CD4-positive, alpha-beta T cell treated with Interleukin-1 beta for 1 hour (primary cell): Measurements from ENCODE around the gene NMNAT1.
"Not testable (repeated sequence)": the region's sequence is repeated elsewhere in the genome, so short reads cannot be mapped to it uniquely, and the experiment has no call there.

Experiments
- DNase-seq, 2 donors: peaks; one replicate each; pipeline ENCODE4 v3.0.0-alpha.2; 2020 to 2022

The NMNAT1 gene

DNA sequence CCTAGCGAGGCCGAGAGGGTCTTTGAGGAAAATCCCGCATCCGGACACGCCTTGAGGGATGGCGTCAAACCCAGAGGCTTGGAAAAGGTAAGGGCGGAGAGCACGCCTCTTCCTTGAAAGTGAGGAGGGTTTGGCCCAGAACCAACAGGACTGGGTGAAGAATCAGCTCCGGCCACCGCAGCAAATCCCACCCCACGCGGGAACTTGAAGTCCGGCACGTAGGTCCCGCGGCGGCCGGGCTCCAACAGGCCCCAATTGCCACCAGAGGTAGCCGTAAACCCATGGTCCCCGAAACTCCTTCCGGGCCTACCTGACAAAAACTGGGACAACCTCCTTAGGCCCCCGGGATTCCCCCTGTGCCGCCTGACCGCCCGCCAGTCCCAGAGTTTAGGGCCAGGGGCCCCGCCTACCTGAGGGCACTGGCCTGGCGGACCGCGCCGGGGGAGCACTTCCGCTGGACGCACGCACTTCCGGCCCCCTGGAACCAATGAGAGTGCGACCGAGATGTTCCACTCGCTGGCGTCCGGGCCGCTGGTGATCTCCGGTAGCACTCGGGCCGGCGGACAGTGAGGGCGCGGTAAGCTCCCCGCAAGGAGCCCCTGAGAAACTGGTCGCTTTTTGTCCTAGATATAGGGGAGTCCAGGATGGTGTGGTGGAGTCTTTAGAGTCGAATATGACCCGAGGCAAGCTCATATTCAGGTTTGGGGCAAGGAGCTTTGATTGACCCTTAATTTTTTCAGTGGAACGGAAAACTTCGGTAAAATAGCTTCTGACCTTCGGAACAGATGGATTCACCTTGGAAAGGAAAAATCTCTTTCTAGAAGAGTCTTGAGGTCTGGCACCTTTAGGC, at the start of gene NMNAT1, which contains the start of gene LZIC:
Gene NMNAT1, plus strand, starts transcription at position 537 of the 850 bp plus-strand sequence. CDS start 28,599 bp downstream, outside the sequence.
Gene LZIC, minus strand, starts transcription at position 453 of the 850 bp plus-strand sequence. CDS start 6,772 bp downstream, outside the sequence.
- peak; percentile 90 to 92 for DNase-seq

DNA sequence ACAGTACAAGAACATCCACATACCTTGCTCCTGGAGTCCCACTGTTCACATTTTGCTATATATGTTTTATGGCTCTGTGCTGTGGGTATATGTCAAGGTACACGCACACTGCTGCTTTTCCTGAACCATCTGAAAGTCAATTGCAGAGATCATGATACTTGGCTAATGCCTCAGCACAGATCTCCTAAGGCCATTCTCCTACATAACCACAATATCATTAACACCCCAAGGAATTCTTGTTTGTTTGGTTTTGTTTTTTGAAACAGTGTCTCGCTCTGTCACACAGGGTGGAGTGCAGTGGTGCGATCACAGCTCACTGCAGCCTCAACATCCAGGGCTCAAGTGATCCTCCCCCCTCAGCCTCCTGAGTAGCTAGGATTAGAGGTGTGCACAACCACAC, 49.2 kb upstream of the NMNAT1 start:
- DNase-seq: no peak

DNA sequence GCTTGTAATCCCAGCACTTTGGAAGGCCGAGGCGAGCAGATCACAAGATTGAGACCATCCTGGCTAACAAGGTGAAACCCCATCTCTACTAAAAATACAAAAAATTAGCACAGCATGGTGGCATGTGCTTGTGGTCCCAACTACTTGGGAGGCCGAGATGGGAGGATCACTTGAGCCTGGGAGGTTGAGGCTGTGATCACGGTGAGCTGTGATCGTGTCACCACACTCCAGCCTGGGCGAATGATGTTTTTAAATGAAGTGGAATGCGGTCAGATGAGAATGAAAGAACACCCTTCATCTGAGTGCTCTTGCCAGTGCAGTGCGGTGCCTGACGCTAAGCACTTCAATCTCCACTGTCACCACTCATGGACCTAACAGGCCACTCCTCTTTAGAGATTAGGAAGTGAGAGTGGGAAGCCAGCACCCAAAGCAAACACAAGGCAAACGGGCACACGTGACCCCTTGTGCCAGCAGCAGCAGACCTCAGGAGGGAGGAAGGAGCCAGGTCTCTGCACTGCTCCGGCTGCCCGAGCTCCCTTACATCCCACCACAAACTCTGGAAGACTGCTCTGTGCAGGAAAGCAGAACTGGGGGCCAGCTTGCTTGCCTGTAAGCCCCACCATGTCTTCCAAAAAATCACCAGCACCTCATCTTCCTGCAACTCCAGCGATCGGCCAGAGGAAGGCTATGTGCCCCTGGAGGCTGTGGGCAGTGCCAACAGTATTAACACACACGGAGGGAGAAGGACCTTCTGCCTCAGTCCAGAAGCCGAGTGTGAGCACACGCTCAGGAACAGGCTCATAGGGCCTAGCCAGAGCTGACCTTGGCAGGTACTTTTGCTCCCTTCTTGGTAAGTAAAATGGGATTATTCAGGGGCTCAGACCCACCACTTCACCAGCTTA, 42.9 kb upstream of the NMNAT1 start:
- peak; percentile 5 to 57 for DNase-seq

DNA sequence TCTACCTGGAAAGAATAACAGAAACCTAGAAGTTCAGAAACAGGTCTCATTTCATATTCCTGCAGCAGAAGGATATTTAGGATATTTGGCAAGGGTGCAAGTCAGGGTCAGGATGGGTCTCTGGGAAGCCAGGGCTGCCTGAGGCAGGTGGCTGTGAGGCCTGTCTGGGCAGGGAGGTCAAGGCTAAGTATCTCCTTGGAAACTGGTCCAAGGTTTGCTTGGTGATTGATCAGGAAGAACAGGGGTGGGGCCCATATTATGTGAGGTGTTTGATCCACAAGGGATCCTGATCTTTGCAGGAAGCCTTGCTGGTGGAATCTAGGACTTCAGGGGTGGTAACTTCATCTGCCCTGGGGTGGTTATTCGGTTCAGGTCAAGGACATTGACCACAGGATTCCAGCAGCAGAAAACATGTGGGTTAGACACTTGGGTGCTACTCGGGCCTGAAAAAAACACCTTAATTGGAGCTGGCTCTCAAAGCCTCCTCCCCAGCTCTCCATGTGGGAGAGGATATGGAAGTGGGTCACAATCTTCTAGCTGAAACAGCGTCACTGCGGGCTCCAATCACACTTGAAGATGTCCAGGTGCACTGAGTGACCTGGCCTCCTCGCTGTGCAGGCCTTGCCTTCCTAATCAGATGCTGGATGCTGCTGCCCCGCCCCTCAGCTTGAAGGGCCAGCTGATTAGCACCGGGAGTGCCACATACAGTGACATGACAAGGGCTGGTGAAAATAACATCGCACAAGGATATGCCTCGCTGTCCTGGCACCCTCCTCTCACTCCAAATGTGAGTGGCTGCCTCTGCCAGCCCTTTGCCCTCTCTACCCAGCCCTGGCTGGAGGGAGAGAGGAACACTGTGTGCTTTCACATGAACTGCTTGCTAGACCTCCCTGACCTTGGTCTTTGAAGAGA, 41.9 kb upstream of the NMNAT1 start:
- DNase-seq: no peak

DNA sequence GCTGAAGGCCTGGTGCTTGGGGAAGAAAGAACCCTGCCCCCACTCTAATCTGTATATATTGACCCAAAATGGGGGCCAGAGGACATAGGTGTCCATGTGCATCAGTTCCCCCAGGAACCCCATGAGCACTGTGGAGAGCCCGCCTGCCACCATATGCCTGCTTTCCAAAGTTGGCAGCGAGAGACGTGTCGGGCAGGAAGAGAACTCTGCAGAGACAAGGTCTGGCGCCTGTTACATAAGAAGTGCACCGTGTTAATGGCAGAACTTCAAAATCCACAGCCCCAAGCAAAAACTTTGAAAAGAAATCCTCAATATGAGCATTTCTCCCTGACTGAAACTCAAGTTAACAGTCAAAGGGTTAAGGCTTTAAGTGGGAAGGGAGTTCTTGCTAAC, 41.2 kb upstream of the NMNAT1 start:
- DNase-seq: no peak

DNA sequence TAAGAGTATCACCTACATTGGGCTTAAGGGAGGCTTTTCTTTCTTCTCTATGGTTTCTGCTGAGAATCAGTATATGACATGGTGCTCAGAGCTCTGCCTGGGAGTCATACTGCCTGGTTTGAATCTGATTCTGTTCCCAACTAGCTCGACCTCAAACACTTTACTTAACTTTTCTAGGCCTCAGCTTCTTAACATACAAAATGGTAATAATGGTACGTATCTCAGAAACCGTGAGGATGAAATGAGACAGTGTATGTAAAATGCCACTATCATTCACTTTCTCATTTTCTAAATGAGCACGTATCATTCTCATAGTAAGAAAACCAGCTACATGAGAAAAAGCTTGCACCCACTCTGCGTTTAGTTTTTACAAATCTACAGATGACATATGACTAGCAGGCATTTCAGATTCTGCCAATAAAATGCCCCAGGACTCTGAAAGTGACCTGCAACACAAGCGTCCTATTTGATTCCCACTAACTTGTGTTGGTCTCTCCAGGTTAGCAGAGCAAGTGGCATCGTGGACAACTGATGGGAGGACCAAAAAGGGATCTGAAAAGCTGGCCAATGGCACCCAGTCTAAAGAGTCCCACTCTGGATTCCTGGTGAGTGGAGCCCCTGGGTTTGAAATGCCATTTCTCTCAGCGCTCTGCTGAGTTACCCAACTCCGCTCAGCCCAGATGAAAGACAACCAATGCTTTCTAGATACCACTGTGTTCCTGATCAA, 39.3 kb upstream of the NMNAT1 start:
- DNase-seq: no peak

DNA sequence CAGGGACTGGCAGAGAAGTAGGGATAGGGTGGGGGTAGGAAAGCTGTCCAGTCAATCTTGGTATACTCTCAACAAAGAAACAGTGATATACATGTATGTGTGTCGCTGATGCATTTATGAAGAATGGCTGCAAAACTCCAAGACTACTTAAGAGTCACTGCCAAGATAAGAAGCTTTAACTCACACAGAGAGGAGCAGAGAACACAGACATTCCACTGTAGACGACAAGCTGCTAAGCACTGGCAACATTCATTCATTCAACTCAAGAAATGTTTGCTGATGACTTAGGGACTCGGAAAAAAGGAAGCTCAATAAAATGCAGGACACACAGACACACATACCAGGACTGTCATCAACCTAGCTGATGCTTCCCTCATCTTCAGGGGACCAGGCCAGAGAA, 38.7 kb upstream of the NMNAT1 start:
- no peak for DNase-seq

DNA sequence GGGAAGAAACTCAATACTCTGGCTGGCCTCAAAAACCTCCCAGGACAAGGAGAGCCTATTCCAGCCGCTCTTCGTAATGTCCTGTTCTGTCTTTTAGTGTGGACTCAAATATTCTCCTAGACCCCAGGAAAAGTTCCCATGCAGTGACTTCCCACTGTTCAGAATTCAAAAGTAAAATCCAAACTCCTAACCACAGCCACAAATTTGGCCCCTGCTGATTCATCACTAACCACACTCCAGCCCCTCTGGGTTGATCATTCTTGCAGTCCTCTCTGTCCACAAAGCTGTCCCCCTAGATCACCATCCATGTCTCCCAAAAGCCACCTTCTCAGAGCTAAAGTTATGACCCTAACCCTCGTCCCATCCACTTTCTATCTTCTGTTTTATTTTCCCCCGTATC, 38.3 kb upstream of the NMNAT1 start:
- no peak for DNase-seq

DNA sequence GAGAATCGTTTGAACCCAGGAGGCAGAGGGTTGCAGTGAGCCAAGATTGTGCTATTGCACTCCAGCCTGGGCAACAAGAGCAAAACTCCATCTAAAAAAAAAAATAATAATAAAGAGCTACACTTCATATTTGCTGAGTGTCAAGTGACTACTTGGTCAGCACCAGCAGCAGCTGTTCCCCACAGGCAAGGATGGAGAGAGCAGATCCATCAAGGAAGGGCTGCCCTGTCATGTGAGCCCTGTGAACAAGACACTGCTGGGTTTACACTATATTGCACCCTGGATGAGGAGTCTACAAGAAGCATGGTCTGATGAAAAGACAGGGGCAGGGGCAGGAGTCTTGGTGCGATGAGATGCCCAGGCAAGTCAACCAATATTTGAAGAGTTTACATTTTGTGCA, 36.8 kb upstream of the NMNAT1 start:
- no peak for DNase-seq

DNA sequence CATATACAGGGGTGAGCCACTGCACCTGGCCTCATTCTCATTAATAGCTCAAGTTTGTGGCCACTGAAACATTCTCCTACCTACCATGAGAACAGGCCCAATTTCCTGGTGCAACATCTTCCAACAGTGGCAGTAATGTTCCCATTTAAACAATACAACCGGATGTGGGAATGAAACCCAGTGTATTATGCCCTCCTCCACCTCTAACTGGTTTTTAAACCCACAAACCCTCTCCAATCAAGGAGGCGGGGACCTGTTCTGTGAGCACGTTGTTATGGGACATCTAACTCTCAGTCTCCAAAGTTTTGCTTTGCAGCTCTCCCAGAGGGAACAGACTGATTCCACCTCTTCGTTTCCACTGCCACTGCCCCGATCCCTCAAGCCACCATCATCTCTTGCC, 35.8 kb upstream of the NMNAT1 start:
- DNase-seq: no peak

DNA sequence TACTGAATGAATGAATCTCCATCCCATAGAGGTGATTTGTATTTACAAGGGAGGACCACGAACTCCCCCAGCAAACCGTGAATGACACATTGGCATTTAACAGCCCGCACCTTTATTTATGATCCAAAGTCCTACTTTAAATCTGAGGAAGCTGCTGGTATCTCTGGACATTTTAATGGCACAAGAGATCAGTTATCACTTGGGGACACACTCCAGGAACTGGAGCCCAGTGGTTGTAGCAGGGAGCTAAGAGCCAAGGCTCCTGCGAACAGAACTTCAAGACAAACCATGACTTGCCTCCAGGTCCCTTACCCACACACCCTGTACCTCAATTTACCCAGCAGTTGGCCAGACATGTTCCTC, 34.4 kb upstream of the NMNAT1 start:
- no peak for DNase-seq

DNA sequence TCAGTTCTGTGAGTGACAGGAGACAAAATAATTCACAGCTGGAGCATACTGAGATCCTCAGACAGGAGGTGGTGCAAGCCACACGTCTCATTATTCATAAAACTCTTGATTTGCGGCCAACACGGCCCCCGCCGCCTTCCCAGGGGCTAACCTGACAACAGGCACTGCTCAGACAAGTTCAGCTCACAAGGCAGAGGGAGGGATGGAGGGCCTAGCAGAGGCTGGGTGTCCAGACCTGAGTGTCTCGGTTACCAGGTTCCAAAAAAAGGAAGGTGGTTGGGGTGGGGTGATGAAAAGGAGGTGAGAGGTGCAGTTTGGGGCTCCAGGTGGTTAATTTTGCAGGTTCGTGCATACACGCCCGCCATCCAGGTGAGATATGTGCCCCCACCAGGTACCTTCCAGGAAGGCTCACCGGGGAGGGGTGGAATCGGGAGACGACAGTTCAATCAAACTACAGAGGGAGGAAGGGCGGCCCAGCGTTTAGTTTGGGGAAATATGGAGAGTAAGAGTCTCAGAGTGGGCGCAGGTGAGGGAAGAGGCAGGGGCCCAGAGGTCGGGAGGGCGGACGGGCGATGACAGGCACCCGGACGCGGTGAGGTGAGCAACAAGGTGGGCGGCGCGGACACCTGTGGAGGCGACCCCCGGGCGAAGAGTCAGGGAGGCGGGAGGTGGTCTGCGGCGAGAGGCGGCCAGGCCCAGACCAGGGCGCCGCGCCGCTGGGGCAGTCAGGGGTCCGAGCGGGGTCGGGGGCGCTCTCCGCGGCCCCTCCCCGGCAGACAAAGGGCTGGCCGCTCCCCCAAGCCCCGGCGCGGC, 33.8 kb upstream of the NMNAT1 start:
- peak in 1 of 2 donors; percentile 7 for DNase-seq

DNA sequence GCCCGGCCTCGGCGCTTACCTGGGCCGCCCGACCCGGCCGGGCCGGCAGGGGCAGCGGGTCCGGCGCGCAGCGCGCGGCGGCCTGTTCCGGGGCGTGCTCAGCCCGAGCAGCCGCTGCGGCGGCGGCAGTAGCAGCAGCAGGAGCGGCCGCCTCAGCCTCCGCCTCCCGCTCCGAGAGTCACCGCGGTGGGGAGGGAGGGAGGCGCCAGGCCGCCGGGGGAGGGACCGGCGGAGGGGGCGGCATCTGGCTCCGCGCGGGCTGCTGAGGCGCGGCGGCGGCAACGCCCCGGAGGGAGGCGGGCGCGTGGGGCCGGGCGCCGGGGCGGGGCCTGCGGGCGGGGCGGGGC, 33.2 kb upstream of the NMNAT1 start, which contains the start of gene CTNNBIP1:
Gene CTNNBIP1, minus strand, starts transcription at position 194 of the 347 bp plus-strand sequence. CDS start 38,205 bp downstream, outside the sequence.
- no peak for DNase-seq

DNA sequence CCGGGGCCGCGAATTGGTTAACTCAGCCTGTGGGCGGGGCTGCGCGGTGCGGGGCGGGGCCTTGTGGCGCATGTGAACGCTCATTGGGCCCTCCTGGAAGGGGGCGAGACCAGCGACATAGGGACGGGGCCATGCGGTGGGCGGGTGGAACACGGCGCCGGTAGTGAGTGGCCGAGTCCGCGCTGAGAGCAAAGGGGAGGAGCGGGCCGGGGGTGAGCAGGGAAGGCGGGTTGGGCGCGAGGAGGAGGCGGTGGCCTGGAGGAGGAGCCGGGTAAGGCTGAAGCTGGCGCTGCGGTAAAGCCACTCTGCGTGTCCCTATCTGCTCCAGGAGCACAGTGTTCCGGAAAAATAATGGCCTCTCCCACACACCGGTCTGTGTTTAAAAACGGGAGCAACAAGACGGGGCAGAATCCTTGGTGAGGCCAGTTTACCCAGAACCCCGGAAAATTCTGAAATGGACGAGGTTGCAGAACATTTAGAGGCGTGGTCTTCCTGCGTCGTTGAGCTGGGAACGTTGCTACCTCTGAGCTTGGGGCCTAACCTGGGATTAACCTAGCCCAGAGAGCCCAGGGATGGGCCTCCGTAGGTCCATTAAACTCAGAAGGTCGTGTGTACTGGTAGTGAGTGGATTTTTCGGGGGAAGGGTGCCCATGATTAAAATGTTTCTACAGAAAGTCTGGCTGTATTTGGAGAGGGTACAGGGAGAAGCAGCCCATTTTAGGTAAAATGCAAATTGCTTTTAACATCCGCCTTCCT, 32.7 kb upstream of the NMNAT1 start:
- DNase-seq: peak; percentile 99 to 100

DNA sequence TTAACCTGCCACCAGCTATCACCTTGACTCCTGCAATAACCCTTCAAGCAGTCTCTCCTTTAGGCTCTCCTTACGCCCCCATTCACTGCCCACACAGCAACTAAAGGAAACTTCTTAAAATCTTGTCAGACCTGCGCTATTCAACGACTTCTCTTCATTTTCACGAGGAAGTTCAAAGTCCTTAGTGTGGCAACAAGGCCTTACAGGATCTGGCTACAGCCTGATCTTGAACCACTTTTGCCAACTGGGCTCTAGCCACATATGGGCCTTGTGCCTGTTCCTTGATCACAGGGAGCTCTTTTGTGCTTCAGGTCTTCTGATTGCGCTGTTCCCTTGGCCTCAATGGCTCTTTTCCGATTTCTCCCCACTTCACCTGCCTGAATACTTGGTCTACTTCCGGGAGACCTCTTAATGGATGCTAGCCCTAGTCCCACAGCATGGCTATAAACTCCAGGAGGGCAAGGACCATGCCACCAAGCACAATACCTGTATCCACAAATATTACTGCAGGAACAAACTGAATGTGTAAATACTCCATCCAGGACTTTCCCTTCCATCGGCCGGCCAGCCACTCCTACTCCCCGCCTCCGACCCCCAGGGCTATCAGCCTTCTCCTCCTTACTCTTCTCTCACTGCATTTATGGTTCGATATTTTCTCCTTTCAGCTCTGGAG, 30.9 kb upstream of the NMNAT1 start:
- no peak for DNase-seq

DNA sequence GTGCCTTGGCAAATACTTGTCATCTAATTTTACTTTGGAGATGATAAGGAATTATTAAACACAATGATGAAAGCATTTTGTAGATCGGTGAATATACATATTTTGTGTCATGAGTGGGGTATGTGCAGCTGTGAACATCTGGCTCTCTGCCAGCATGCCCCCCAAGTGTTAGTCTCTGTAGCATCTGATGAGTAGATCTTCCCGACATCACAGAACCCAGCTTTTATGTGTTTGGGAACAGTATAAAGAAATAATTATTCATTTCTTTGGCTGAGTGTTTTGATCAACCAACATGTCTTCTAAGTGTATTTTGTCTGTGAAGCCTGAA, 28.7 kb upstream of the NMNAT1 start:
- no peak for DNase-seq

DNA sequence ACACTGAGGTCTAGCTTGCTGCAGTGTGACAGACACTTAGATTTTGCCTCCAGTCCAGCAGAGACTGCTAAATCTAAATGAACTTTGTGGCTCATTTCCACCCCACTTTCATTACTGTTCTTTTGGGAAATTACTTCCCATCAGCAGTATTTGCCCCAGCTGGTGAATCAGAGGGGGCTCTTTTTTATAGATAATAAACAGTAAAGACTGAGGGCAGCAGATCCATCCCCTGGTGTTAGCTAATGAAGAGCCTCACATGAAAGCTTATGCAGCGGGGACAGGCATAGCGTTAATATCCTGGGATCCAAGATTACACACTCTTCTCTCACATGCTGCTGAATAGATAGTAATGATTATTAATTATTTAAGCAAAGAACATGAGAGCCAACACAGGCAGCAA, 26.8 kb upstream of the NMNAT1 start:
- no peak for DNase-seq

DNA sequence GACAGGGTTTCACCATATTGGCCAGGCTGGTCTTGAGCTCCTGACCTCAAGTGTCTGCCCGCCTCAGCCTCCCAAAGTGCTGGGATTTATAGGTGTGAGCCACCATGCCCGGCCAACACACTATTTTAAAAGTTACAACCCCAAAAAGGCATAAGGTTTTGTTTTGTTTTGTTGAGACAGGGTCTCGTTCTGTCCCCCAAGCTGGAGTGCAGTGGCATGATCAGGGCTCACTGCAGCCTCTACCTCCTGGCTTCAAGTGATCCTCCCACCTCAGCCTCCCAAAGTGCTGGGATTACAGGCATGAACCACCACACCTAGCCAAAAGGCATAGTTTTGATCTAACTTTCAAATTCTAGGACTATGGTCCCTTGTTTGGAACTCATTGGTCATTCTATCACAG, 25.8 kb upstream of the NMNAT1 start:
- DNase-seq: not testable (repeated sequence)

DNA sequence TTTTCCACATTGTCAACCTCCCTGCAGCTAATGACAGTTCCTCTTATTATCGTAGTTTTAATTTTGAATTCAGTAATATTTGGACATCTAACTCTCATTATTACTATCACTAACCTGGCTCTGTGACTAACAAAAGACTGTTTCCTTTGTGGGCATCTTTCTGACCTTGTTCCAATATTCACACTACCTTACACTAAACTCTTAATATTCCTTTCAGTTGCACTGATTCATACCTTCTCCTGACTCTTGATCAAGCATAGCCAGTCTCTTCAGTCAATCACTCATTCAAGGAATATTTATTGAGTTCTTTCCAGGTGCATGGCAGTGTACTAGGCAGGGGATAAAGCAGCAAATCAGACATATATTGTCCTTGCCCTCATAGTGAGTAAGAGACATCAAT, 25.4 kb upstream of the NMNAT1 start:
- DNase-seq: no peak

DNA sequence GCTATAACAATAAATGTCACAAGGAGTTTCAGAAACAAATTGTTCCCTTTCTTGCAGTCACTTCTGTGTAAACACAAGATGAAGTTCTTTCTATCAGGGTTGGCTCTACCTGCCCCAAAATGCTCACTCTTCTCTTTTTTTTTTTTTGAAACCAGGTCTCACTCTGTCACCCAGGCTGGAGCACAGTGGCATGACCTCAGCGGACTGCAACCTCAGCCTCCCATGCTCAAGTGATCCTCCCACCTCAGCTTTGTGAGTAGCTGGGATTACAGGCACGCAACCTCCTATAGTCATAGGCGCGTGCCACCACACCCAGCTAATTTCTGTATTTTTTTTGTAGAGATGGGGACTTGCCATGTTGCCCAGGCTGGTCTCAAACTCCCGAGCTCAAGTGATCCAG, 22.7 kb upstream of the NMNAT1 start:
- no peak for DNase-seq
